Measurements from ENCODE around the gene PRKAR2B.

- TF ChIP-seq POLR2A (IDR thresholded peaks at IDR 0.05) (no peak), CTCF (IDR thresholded peaks at IDR 0.05) (no peak)
These were observed 128.7 kb downstream of the PRKAR2B start for GRCh38 chr7:107173191-107173590.

All from heart left ventricle (tissue), 13 donors.